Ishikawa (cell line): Measurements from ENCODE around the gene TROAP.

Source experiments
- CEBPB ChIP-seq: IDR thresholded peaks from 2 replicates; pipeline ENCODE4 v1.6.1; 2012
- CREB1 ChIP-seq: IDR thresholded peaks from 2 replicates; pipeline ENCODE4 v1.6.1; 2012; ENCODE audit warnings: low read depth
- EGR1 ChIP-seq: IDR thresholded peaks from 2 replicates; pipeline ENCODE4 v1.6.1; 2012
- EP300 ChIP-seq: IDR thresholded peaks from 2 replicates; pipeline ENCODE4 v1.6.1; 2012; ENCODE audit warnings: borderline replicate concordance
- FOXM1 ChIP-seq: IDR thresholded peaks from 2 replicates; pipeline ENCODE4 v1.6.1; 2012; ENCODE audit warnings: low read depth, borderline replicate concordance
- MAX ChIP-seq: IDR thresholded peaks from 2 replicates; pipeline ENCODE4 v1.6.1; 2012
- NFIC ChIP-seq: IDR thresholded peaks from 2 replicates; pipeline ENCODE4 v1.6.1; 2012
- RAD21 ChIP-seq: IDR thresholded peaks from 2 replicates; pipeline ENCODE4 v1.6.1; 2012; ENCODE audit warnings: low read depth
- TAF1 ChIP-seq: IDR thresholded peaks from 2 replicates; pipeline ENCODE4 v1.6.1; 2012; ENCODE audit warnings: low read depth, mild to moderate bottlenecking
- TCF12 ChIP-seq: IDR thresholded peaks from 2 replicates; pipeline ENCODE4 v1.6.1; 2012; ENCODE audit warnings: low read depth
- TEAD4 ChIP-seq: IDR thresholded peaks from 2 replicates; pipeline ENCODE4 v1.6.1; 2012
- YY1 ChIP-seq: IDR thresholded peaks from 2 replicates; pipeline ENCODE4 v1.6.1; 2012; ENCODE audit warnings: low read depth
- ZBTB7A ChIP-seq: IDR thresholded peaks from 2 replicates; pipeline ENCODE4 v1.6.1; 2012; ENCODE audit warnings: low read depth
- TF ChIP-seq, protein P1 (sequence below): IDR thresholded peaks from 2 replicates; pipeline ENCODE4 v1.6.1; 2012
- TF ChIP-seq, protein P2 (sequence below): IDR thresholded peaks from 2 replicates; pipeline ENCODE4 v1.6.1; 2012; ENCODE audit warnings: low read depth, mild to moderate bottlenecking

TROAP gene

GRCh38 chr12:49331380-49332222, 8.5 kb downstream of the TROAP start:
- TF ChIP-seq TEAD4 = no peak
- TF ChIP-seq MAX = peak; percentile 70
- peak; percentile 81 for TF ChIP-seq RAD21

- no peak for TF ChIP-seq CEBPB
- no peak for TF ChIP-seq YY1
- TF ChIP-seq, protein P1, sequence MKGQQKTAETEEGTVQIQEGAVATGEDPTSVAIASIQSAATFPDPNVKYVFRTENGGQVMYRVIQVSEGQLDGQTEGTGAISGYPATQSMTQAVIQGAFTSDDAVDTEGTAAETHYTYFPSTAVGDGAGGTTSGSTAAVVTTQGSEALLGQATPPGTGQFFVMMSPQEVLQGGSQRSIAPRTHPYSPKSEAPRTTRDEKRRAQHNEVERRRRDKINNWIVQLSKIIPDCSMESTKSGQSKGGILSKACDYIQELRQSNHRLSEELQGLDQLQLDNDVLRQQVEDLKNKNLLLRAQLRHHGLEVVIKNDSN = no peak
- TF ChIP-seq NFIC = no peak
- no peak for TF ChIP-seq MAX
- no peak for TF ChIP-seq EGR1
- no peak for TF ChIP-seq FOXM1
- no peak for TF ChIP-seq TAF1
- no peak for TF ChIP-seq CREB1
- no peak for TF ChIP-seq EP300
- no peak for TF ChIP-seq TEAD4
- no peak for TF ChIP-seq RAD21
- no peak for TF ChIP-seq ZBTB7A
Observed at GRCh38 chr12:49332441-49332861, 9.4 kb downstream of the TROAP start.

DNA sequence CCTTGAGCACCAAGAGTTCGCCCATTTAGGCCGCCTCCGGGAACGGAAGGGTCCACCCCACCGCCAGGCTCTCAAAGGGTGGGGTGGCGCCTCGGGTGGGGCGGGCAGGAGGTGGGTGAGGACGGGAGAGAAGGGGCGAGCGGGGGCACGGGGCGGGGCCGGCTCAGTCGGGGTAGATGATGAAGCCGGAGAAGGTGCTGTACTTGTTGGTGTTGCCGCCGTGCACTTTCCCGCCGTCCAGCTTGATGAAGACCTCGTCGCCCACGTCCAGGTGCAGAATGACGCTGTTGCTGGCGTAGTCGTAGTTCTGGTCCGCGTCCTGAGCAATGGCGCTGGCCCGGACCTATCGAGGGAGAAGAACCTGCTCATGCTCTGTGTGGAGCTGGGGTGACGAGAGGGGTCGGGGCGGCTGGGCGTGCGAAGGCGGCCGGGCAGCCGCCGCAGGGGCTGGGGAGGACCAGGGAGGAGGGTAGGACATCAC, 9.9 kb downstream of the TROAP start:
- TF ChIP-seq EGR1 (no peak), TAF1 (no peak), FOXM1 (no peak), NFIC (no peak), CREB1 (no peak), MAX (no peak), CEBPB (no peak), RAD21 (no peak), TEAD4 (no peak), ZBTB7A (no peak)
- TF ChIP-seq, protein P1 = no peak

- TF ChIP-seq YY1 (no peak), MAX (no peak)
Observed at GRCh38 chr12:49334226-49334625, 11.2 kb downstream of the TROAP start.

DNA sequence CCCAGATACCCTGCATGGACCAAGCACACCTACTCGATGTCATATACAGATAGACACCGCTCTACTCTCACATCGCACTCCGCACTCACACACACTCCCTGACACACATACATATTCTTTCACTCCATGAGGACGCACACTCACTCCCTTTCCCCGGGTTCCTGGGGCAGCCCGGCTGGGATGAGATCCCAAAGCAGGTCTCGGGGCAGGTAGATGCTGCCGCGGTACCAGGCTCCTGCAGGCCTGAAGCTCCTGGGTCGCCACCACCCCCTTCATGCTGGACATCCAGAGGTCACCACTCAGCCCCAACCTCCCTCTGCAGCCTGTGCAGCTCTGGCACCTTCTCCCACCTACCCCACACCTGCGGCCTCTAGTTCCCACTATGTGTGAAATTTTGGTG, 11.6 kb downstream of the TROAP start:
- TF ChIP-seq TAF1 = no peak
- TF ChIP-seq, protein P1 = no peak
- TF ChIP-seq EP300 = no peak
- TF ChIP-seq FOXM1 = no peak
- no peak for TF ChIP-seq EGR1
- no peak for TF ChIP-seq CEBPB
- no peak for TF ChIP-seq NFIC
- TF ChIP-seq RAD21 = no peak
- no peak for TF ChIP-seq ZBTB7A
- TF ChIP-seq TCF12 = no peak
- no peak for TF ChIP-seq TEAD4
- TF ChIP-seq YY1 = no peak
- no peak for TF ChIP-seq CREB1
- no peak for TF ChIP-seq MAX
- TF ChIP-seq, protein P2, sequence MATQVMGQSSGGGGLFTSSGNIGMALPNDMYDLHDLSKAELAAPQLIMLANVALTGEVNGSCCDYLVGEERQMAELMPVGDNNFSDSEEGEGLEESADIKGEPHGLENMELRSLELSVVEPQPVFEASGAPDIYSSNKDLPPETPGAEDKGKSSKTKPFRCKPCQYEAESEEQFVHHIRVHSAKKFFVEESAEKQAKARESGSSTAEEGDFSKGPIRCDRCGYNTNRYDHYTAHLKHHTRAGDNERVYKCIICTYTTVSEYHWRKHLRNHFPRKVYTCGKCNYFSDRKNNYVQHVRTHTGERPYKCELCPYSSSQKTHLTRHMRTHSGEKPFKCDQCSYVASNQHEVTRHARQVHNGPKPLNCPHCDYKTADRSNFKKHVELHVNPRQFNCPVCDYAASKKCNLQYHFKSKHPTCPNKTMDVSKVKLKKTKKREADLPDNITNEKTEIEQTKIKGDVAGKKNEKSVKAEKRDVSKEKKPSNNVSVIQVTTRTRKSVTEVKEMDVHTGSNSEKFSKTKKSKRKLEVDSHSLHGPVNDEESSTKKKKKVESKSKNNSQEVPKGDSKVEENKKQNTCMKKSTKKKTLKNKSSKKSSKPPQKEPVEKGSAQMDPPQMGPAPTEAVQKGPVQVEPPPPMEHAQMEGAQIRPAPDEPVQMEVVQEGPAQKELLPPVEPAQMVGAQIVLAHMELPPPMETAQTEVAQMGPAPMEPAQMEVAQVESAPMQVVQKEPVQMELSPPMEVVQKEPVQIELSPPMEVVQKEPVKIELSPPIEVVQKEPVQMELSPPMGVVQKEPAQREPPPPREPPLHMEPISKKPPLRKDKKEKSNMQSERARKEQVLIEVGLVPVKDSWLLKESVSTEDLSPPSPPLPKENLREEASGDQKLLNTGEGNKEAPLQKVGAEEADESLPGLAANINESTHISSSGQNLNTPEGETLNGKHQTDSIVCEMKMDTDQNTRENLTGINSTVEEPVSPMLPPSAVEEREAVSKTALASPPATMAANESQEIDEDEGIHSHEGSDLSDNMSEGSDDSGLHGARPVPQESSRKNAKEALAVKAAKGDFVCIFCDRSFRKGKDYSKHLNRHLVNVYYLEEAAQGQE = no peak

DNA sequence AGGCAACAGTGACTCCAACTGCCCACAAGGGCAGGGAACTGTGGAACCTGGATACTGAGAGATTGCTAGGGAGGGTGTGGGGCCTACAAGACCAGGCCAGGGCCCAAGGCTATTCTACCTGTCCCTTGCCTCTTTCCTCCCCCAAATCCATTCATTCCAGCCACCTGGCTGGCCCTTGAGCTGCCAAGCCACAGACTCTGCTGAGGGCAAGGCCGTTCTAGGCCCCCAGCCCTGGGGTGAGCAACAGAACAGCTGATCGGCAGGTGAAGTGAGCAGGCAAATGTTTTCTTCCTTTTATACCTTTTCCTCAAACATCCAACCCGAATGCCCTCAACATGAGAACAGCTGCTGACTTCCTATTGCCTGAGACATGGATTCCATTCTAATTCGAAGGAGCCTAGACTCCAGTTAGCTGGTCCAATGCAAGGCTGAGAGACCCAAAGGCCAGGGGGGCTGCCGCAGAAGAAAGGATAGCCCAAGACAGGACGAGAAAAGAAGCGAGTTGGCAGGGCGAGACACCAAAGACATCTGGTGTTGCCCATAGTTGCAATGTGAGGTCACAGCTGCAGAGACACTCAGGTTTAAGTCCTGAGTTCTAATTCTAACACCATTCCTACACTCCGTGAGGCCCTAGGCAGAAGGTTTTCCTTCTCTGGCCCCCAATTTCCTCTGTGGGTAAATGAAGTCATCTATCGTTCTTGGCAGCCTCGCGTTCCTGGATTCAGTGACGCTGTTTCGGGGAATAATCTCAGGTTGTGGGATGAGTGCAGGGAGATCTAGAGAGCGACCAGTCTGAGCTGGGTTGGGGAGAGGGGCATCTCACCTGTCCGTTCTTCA, 12.3 kb downstream of the TROAP start:
- TF ChIP-seq MAX (no peak), EP300 (no peak), FOXM1 (no peak)
- TF ChIP-seq, protein P1 = no peak
